Vagina (tissue), 2 donors: ENCODE results near the gene CTSD. TPM values are rescaled to one million over a fixed set of nuclear protein-coding genes. Genes with fewer than 3 reads are reported as not detected.
A peak's percentile ranks its signal among the peaks of the same experiment; 100 is the strongest.

Experiments
- DNase-seq, 2 donors: peaks; one replicate each; pipeline ENCODE4 v3.0.0-alpha.2; 2017; ENCODE audit errors: extremely low spot score in 2 of 2
- H3K27ac ChIP-seq: fragments of 200-600 bp; sonication (generic); one replicate; pipeline ENCODE4 v1.5.1; 2019
- H3K27me3 ChIP-seq: fragments of 200-600 bp; sonication (generic); one replicate; pipeline ENCODE4 v1.5.1; 2019
- H3K36me3 ChIP-seq, 2 donors: fragments of 200-600 bp; sonication (generic); one replicate each; pipeline ENCODE4 v1.5.1; 2017 to 2019
- H3K4me1 ChIP-seq: fragments of 200-600 bp; sonication (generic); one replicate; pipeline ENCODE4 v1.5.1; 2019
- H3K4me3 ChIP-seq, 2 donors: fragments of 200-600 bp; sonication (generic); 1 replicate in 1 of 2; 2 replicates in 1 of 2; pipeline ENCODE4 v1.5.1; 2016 to 2019
- H3K9me3 ChIP-seq: fragments of 200-600 bp; sonication (generic); one replicate; pipeline ENCODE4 v1.5.1; 2019
- CTCF ChIP-seq, 3 experiments: fragments of 450-650 bp in 2 of 3; fragments of 200-600 bp in 1 of 3; sonication (generic) in 1 of 3; IDR thresholded peaks; one replicate each; pipeline ENCODE4 v1.5.1; 2017 to 2019; ENCODE audit warnings: antibody characterized with exemption in 3 of 3, mild to moderate bottlenecking in 2 of 3, moderate library complexity in 2 of 3
- POLR2A ChIP-seq, 2 donors: fragments of 450-650 bp; IDR thresholded peaks; one replicate each; pipeline ENCODE4 v1.6.1; 2017; ENCODE audit warnings: antibody characterized with exemption in 2 of 2, mild to moderate bottlenecking in 2 of 2, moderate library complexity in 2 of 2
- POLR2AphosphoS5 ChIP-seq, 2 donors: sonication (generic); formaldehyde crosslinking; IDR thresholded peaks; one replicate each; pipeline ENCODE4 v1.9.0; 2017; ENCODE audit warnings: antibody characterized with exemption in 2 of 2, mild to moderate bottlenecking in 2 of 2, low read depth in 1 of 2; ENCODE audit not compliant: insufficient read depth in 1 of 2
- intact Hi-C: fragments of 100-400 bp; cut with DNase I; formaldehyde crosslinking; loops from one replicate; pipeline ENCODE4 v1.15.1; 2023
- total RNA-seq: library from RNA; depleted of rRNA; stranded (reverse); fragments of >200 nt; gene quantifications from one replicate; pipeline ENCODE4 v1.2.3, GENCODE V29; 2016

The CTSD gene
- total RNA-seq, 1 donor from 2014 or later, result 508 TPM

DNA sequence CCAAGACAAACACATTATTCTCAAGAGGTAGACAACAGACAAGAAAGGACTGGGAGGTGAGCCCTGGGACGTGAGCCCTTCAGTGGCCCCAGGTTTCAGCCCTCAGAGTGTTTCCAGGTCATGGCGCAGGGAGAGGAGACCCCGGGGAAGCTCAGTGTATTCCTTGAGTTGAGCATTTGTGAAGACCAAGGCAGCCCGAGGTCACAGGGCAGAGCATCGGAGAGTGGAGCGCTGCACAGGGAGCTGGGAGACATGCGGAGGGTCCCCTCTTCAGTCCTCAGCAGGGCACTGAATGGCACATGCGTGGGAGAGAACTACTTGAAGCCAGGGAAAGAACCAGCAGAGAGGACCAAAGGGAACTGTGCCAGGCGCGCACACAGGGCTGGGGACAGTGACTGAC, 55.0 kb downstream of the CTSD start:
- intact Hi-C loops, result no loop called here
- no peak overlapping the region for H3K27ac ChIP-seq
- no peak overlapping the region for H3K4me3 ChIP-seq
- TF ChIP-seq POLR2AphosphoS5 (IDR thresholded peaks at IDR 0.05; ENCODE audit: insufficient read depth in 1 of 2, low read depth in 1 of 2), result no peak
- TF ChIP-seq CTCF (IDR thresholded peaks at IDR 0.05), result no peak
- no peak for TF ChIP-seq POLR2A (IDR thresholded peaks at IDR 0.05)
- no peaks in the 10 kb centered on the region for H3K27me3 ChIP-seq
- H3K36me3 ChIP-seq, result no peaks in the 10 kb centered on the region
- no peak for DNase-seq
- no peaks in the 10 kb centered on the region for H3K9me3 ChIP-seq
- peaks cover 7% of the 10 kb centered on the region for H3K4me1 ChIP-seq

GRCh38 chr11:1707751-1708150, 56.0 kb downstream of the CTSD start:
- H3K4me3 ChIP-seq, result no peak overlapping the region
- no peaks in the 10 kb centered on the region for H3K36me3 ChIP-seq
- no peak for DNase-seq
- peaks cover 7% of the 10 kb centered on the region for H3K4me1 ChIP-seq
- no peak overlapping the region for H3K27ac ChIP-seq
- intact Hi-C loops, result no loop called here
- no peaks in the 10 kb centered on the region for H3K9me3 ChIP-seq
- no peak for TF ChIP-seq POLR2A (IDR thresholded peaks at IDR 0.05)
- TF ChIP-seq CTCF (IDR thresholded peaks at IDR 0.05), result no peak
- no peak for TF ChIP-seq POLR2AphosphoS5 (IDR thresholded peaks at IDR 0.05; ENCODE audit: insufficient read depth in 1 of 2, low read depth in 1 of 2)
- no peaks in the 10 kb centered on the region for H3K27me3 ChIP-seq

GRCh38 chr11:1706634-1707400, 56.9 kb downstream of the CTSD start:
- no peak for DNase-seq
- Histone ChIP-seq H3K9me3 (no peaks in the 10 kb centered on the region), H3K4me1 (peaks cover 7% of the 10 kb centered on the region), H3K27me3 (no peaks in the 10 kb centered on the region), H3K27ac (no peak overlapping the region), H3K4me3 (no peak overlapping the region), H3K36me3 (no peaks in the 10 kb centered on the region)
- TF ChIP-seq CTCF (IDR thresholded peaks at IDR 0.05) (peak in 2 of 3 experiments; percentile 3 to 8), POLR2AphosphoS5 (IDR thresholded peaks at IDR 0.05; ENCODE audit: insufficient read depth in 1 of 2, low read depth in 1 of 2) (no peak)
- intact Hi-C loops, result no loop called here

- no peaks in the 10 kb centered on the region for H3K9me3 ChIP-seq
- TF ChIP-seq POLR2AphosphoS5 (IDR thresholded peaks at IDR 0.05; ENCODE audit: insufficient read depth in 1 of 2, low read depth in 1 of 2) (peak in 1 of 2 donors; percentile 42), CTCF (IDR thresholded peaks at IDR 0.05) (no peak)
- no peaks in the 10 kb centered on the region for H3K36me3 ChIP-seq
- intact Hi-C loops, result no loop called here
- H3K4me3 ChIP-seq, result no peak overlapping the region
- no peak overlapping the region for H3K27ac ChIP-seq
- DNase-seq, result no peak
- no peaks in the 10 kb centered on the region for H3K27me3 ChIP-seq
- peaks cover 7% of the 10 kb centered on the region for H3K4me1 ChIP-seq
Observed at GRCh38 chr11:1705126-1706052, 58.3 kb downstream of the CTSD start.
